GM18873 (cell line): ENCODE measurements around the gene GADD45GIP1.

Experiments
- ATAC-seq: cut with Tn5 transposase; IDR thresholded peaks from one replicate; pipeline ENCODE4 v1.9.1; 2021; ENCODE audit warnings: mild to moderate bottlenecking, moderate library complexity, moderate number of reproducible peaks; ENCODE audit not compliant: unreplicated experiment, low FRiP score

GADD45GIP1 gene

GRCh38 chr19:12956446-12957388 lies at the start of gene GADD45GIP1:
GADD45GIP1 (minus strand) TSS chr19:12957223; CDS start chr19:12957212, 11 bp downstream.
- ATAC-seq, result no peak

DNA sequence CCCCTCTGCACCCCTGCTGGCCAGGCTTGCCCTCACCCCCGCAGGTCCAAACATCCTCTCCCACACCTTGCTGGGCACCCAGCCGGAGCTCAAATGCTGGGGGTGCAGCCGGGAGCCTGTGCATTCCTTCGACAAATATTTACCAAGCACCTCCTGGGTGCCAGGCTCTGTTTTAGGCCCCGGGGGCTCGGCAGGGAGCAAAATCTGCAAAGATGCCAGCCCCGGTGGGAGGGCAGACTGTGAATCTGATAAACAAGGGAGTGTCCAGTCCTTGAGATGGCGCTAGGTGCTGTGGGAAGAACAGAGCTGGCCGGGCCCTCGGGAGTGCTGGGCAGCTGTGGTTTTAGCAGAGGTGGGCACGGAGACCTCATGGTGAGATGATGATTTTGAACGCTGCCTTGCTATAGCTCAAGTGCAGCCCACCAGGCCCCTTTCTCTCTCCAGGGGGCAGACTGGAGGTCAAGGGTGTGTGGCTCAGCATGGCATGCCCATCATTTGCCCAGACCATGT lies 48.9 kb upstream of the GADD45GIP1 start:
- no peak for ATAC-seq

DNA sequence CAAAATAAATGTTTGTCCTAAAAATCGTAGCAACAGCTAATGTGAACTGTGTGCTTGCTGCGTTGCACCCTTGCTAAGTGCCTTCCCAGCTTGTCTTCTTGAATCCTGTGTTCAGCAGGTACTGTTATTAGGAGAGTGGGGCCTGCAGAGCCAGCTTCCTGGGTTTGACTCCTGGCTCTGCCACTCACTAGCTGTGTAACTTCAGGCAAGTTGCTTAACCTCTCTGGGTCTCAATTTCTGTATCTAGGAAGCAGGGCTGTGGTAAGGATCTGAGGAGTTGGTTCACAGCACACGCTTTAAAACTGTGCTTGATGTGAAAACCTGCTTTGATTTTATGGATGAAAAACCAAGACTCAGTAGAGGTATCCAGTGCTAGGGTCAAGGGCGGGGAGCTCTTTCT lies 48.2 kb upstream of the GADD45GIP1 start:
- no peak for ATAC-seq

- ATAC-seq, result no peak
These were observed 47.2 kb upstream of the GADD45GIP1 start for GRCh38 chr19:13004273-13004672.

GRCh38 chr19:13003081-13003480 lies 46.1 kb upstream of the GADD45GIP1 start:
- ATAC-seq, result no peak

DNA sequence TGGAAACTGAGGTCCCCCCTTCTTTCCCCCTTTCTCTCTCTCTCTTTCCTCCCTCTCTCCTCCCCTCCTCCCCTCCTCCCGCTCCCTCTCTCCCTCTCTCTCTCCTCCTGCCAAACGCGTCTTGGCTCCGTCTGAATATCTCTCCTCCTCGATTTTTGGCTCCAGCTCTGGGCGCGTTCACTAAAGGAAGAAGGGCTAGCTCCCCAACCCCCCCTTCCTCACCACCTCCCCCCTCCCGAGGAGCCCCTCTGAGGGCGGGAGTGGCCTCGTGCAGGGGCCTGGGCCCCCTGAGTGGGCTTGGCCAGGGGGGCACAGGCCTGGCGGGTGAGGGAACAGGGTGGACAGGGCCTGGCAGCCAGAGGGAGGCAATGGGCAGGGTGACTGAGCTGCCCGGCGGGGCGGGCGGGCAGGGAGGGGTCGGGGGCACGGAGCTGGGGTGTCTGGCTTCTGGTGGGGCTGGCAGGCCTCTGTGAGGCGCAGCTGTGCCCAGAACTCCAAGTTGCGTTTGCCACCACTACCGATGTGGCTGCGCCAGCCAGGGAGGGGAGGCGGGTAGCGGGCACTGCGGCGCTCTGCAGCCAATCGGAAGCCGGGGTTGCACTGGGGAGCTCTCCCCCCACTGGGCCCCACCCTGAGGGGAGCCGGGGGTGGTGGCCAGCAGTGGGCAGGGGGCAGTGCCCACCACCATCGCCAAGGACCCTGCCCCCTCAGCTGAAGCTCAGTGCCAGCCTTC lies 45.3 kb upstream of the GADD45GIP1 start:
- no peak for ATAC-seq

DNA sequence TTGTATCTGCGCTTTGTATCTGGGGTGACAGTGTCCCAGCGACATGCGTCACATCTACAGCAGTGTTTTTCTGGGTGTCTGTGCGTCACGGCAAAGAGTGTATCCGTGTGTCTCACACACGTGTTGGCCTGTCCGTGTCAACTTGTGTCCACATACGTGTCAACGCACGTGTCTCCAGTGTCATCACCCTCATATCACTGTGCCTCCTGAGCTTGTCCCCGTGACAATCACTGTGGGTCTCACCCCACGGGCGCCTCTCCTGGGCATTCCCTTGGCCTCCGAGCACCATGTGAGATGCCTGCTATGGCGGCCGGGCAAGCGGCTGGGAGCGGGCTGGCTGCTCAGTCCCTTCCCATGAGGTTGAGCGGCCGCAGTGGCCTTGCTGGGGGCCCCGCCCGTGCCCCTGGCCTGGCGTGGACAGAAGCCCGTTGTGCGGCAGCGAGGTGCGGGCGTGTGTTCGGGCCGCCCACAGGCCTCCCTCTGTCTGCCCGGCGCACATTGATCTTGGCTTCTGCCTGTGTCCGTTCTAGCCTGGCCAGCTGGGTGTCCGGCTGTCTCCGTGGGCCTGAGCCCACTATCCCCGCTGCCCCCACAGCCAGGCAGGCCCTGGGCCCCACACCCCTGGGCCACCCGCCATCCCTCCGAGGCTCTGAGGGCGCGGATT lies 44.6 kb upstream of the GADD45GIP1 start:
- ATAC-seq, result no peak

GRCh38 chr19:13001166-13001501 lies 44.1 kb upstream of the GADD45GIP1 start:
- no peak for ATAC-seq

DNA sequence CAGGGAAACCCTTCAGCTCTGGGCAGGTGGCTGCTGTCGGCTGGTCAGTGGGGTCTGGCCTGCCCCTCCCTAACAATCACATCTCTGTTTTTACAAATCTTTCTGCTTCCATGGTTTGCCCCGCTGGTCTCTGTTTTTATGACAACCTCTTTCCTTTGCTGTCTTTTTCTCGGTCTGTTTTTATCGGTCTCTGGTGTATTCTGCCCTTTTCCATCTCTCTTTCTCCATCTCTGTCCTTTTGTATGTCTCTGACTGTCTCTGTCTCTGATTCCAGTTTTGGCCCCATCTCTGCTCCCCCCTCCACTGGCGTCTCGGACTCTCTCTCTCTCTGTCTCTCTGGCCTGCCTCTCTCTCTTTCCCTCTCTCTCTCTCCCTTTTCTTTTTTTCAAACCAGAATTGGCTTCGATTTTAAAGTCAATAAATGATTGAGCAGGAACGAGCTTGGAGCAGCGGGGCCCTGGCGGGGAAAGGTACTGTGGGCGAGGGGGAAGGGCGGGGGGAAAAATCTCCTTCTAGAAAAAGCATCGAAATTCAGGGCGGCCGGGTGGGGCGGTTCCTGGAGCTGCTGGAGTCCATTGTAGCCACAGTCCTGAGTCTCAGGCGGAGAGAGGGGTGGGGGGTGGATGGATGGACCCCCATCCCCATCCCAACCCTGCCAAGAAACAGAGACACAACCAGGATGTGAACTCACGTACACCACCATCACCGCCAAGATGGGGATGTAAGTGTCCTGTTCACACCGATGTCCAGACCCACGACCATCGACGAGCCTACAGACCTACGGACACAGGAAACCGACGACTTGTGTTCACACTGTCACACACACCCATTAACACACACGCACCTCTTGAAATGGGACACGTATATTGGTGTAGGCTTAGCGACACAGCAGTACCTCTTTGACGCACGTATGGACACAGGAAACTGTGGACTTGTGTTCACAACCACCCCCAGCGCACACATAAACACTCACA lies 41.2 kb upstream of the GADD45GIP1 start:
- no peak for ATAC-seq

GRCh38 chr19:12997179-12997966 lies 40.4 kb upstream of the GADD45GIP1 start:
- ATAC-seq, result no peak

GRCh38 chr19:12996406-12997094 lies 39.5 kb upstream of the GADD45GIP1 start:
- no peak for ATAC-seq

- ATAC-seq, result no peak
These were observed 38.8 kb upstream of the GADD45GIP1 start for GRCh38 chr19:12995596-12996405.

DNA sequence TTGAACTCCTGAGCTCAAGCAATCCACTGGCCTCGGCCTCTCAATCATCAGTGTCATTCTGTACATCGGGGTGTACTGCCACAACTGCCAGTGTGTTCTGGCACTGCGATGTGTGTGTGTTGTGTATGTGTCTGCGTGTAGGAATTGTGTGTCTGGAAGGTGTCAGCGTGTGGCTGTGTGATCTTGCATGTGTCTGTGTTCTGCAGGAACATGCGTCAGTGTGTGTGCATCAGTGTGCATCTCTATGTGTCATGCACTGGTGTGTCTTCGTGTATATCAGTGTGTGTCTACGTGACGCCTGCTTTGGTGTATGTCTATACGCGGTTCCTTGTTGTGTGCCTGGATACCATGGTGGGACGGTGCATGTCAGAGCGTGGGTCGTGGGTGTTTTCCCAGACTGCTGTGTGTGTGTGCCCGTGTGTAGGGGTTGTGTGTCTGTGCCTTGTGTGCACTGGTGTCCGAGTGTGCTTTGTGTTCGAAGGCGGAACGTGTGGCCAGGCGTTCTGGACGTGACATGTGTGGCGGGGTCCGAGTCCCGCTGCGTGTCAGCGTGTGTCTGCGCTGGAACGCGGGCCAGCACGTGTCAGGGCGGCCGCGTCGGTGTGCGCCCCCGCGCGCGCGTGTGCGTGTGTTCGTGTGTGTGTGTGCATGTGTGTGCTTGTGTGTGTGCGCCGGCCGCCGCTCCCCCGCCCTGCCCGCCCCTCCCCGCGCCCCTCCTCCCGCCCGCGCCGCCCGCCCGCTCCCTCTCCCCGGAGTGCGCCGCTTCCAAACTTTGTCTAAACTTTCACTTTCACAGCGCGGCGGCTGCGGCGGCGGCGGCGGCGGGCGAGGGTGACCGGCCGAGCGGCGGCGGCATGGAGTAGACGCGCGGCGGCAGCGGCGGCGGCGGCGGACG lies 37.9 kb upstream of the GADD45GIP1 start, which contains the start of gene NFIX:
Gene NFIX, plus strand, starts transcription at position 775 of the 895 bp plus-strand sequence. CDS start 363 bp downstream, outside the sequence.
- ATAC-seq, result no peak

GRCh38 chr19:12993562-12993961 lies 36.5 kb upstream of the GADD45GIP1 start:
- ATAC-seq, result no peak

GRCh38 chr19:12992729-12993128 lies 35.7 kb upstream of the GADD45GIP1 start:
- no peak for ATAC-seq

DNA sequence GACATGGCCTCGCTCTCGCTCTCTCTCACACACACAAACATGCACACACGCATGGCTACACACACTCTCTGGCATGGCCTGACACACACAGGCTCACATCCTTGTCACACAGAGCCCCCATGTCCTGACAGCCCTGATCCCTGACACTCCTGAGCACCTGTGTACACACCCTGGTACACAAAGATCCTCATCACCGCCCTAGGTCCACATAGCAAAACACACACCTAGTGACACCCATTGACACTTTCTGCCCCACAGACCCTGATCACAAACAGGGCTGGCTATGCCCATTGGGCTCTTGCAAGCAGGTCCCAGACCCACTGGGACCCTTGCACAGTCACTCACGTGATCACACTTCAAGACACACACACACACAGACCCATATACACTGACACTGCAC lies 34.3 kb upstream of the GADD45GIP1 start:
- no peak for ATAC-seq
